Measurements from ENCODE around the gene TMEM203. TPM values are rescaled to one million over a fixed set of nuclear protein-coding genes. Genes with fewer than 3 reads are reported as not detected.

Gene TMEM203
- total RNA-seq, 1 donor from 2014 or later = 36.2 TPM

- DNase-seq (ENCODE audit: low spot score) = no peak
Observed at GRCh38 chr9:137167747-137168572, 37.5 kb downstream of the TMEM203 start.

- DNase-seq (ENCODE audit: low spot score) = no peak
Observed at GRCh38 chr9:137167277-137167746, 38.1 kb downstream of the TMEM203 start.

GRCh38 chr9:137166380-137167229, 38.8 kb downstream of the TMEM203 start:
- DNase-seq (ENCODE audit: low spot score) = no peak

GRCh38 chr9:137165250-137165836, 40.1 kb downstream of the TMEM203 start:
- DNase-seq (ENCODE audit: low spot score) = no peak

GRCh38 chr9:137164370-137165249, 40.8 kb downstream of the TMEM203 start:
- DNase-seq (ENCODE audit: low spot score) = no peak

GRCh38 chr9:137163805-137164204, 41.6 kb downstream of the TMEM203 start:
- DNase-seq (ENCODE audit: low spot score) = no peak

GRCh38 chr9:137163365-137163715, 42.1 kb downstream of the TMEM203 start:
- DNase-seq (ENCODE audit: low spot score) = no peak

- DNase-seq (ENCODE audit: low spot score) = no peak
Observed at GRCh38 chr9:137162505-137163364, 42.7 kb downstream of the TMEM203 start.

- DNase-seq (ENCODE audit: low spot score) = no peak
Observed at GRCh38 chr9:137161558-137162486, 43.6 kb downstream of the TMEM203 start.

- no peak for DNase-seq (ENCODE audit: low spot score)
Observed at GRCh38 chr9:137160716-137161557, 44.5 kb downstream of the TMEM203 start.

- DNase-seq (ENCODE audit: low spot score) = no peak
Observed at GRCh38 chr9:137160054-137160425, 45.4 kb downstream of the TMEM203 start.

GRCh38 chr9:137159105-137160053, 46.1 kb downstream of the TMEM203 start:
- DNase-seq (ENCODE audit: low spot score) = no peak

GRCh38 chr9:137158625-137159024, 46.8 kb downstream of the TMEM203 start:
- no peak for DNase-seq (ENCODE audit: low spot score)

- no peak for DNase-seq (ENCODE audit: low spot score)
Observed at GRCh38 chr9:137157618-137158415, 47.6 kb downstream of the TMEM203 start.

- no peak for DNase-seq (ENCODE audit: low spot score)
Observed at GRCh38 chr9:137156567-137157375, 48.7 kb downstream of the TMEM203 start.
